Loucy (cell line): Measurements from ENCODE around the gene CFAP251.
"Not testable (repeated sequence)": the region's sequence is repeated elsewhere in the genome, so short reads cannot be mapped to it uniquely, and the experiment has no call there.

ENCODE experiments used
- H2AFZ ChIP-seq: fragments of 200-600 bp; sonication (generic); 2 replicates; pipeline ENCODE4 v1.6.0; 2016; ENCODE audit warnings: antibody characterized with exemption, mild to moderate bottlenecking, low read length, moderate library complexity
- H3F3A ChIP-seq: fragments of 200-600 bp; 2 replicates; pipeline ENCODE4 v1.6.0; 2016; ENCODE audit warnings: antibody characterized with exemption, low read depth, mild to moderate bottlenecking
- H3K27me3 ChIP-seq: fragments of 200-600 bp; sonication (generic); 2 replicates; pipeline ENCODE4 v1.6.1; 2014; ENCODE audit warnings: low read length, mild to moderate bottlenecking; ENCODE audit not compliant: insufficient read depth, poor library complexity, severe bottlenecking
- H3K36me3 ChIP-seq: fragments of 200-600 bp; sonication (generic); 2 replicates; pipeline ENCODE4 v1.6.1; 2016; ENCODE audit warnings: low read length; ENCODE audit not compliant: insufficient read depth
- H3K4me1 ChIP-seq: fragments of 200-600 bp; sonication (generic); 2 replicates; pipeline ENCODE4 v1.5.1; 2014; ENCODE audit warnings: low read length, mild to moderate bottlenecking; ENCODE audit not compliant: insufficient read depth, poor library complexity, severe bottlenecking
- H3K4me2 ChIP-seq: fragments of 200-600 bp; sonication (generic); 2 replicates; pipeline ENCODE4 v1.6.0; 2014; ENCODE audit warnings: antibody characterized with exemption, low read length, low read depth, mild to moderate bottlenecking; ENCODE audit not compliant: poor library complexity, severe bottlenecking
- H3K4me3 ChIP-seq: fragments of 200-600 bp; sonication (generic); 2 replicates; pipeline ENCODE4 v1.5.1; 2014; ENCODE audit warnings: low read length, mild to moderate bottlenecking, mixed read lengths; ENCODE audit not compliant: poor library complexity, severe bottlenecking
- H3K79me2 ChIP-seq: fragments of 200-600 bp; sonication (generic); 2 replicates; pipeline ENCODE4 v1.6.1; 2014; ENCODE audit warnings: low read length; ENCODE audit not compliant: insufficient read depth
- H3K9ac ChIP-seq: fragments of 200-600 bp; sonication (generic); 2 replicates; pipeline ENCODE4 v1.6.0; 2014; ENCODE audit warnings: mild to moderate bottlenecking, low read depth, low read length, moderate library complexity; ENCODE audit not compliant: poor library complexity, severe bottlenecking
- H3K9me2 ChIP-seq: fragments of 200-600 bp; sonication (generic); replicated peaks from 2 replicates; pipeline ENCODE4 v1.6.1; 2016; ENCODE audit warnings: low read depth, low read length, mixed read lengths
- H3K9me3 ChIP-seq: fragments of 200-600 bp; sonication (generic); 2 replicates; pipeline ENCODE4 v1.6.1; 2014; ENCODE audit warnings: mild to moderate bottlenecking, antibody characterized with exemption, low read length, low read depth; ENCODE audit not compliant: insufficient read depth
- H4K20me1 ChIP-seq: fragments of 200-600 bp; sonication (generic); 2 replicates; pipeline ENCODE4 v1.6.0; 2014; ENCODE audit warnings: antibody characterized with exemption, low read length, mild to moderate bottlenecking; ENCODE audit not compliant: insufficient read depth, poor library complexity, severe bottlenecking
- EZH2phosphoT487 ChIP-seq: fragments of 200-600 bp; IDR thresholded peaks from 2 replicates; pipeline ENCODE4 v1.6.1; 2018; ENCODE audit warnings: antibody characterized with exemption, mild to moderate bottlenecking, moderate library complexity, borderline replicate concordance
- TF ChIP-seq, protein P1 (sequence below): fragments of 200-600 bp; sonication (generic); conservative IDR thresholded peaks from 2 replicates; pipeline ENCODE4 v1.5.1; 2014; ENCODE audit warnings: mild to moderate bottlenecking, antibody characterized with exemption, low read length

The CFAP251 gene

DNA sequence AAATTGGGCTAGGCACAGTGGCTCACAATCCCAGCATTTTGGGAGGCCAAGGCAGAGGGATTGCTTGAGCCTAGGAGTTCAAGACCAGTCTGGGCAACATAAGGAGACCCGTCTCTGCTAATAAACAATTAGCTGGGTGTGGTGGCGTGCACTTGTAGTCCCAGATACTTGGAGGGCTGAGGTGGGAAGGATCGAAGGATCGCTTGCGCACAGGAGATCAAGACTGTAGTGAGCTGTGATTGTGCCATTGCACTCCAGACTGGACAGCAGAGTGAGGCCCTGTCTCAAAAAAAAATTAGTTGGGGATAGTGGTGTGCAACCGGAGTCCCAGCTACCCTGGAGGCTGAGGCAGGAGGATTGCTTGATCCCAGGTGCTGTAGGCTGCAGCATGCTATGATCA is 64.6 kb downstream of the CFAP251 start:
- H3K4me3 ChIP-seq: no peak overlapping the region
- no peaks in the 10 kb centered on the region for H3K9me2 ChIP-seq
- no peak overlapping the region for H3K4me2 ChIP-seq
- no peaks in the 10 kb centered on the region for H3F3A ChIP-seq
- peaks cover 6% of the 10 kb centered on the region for H3K4me1 ChIP-seq
- H2AFZ ChIP-seq: no peak overlapping the region
- TF ChIP-seq, protein P1, sequence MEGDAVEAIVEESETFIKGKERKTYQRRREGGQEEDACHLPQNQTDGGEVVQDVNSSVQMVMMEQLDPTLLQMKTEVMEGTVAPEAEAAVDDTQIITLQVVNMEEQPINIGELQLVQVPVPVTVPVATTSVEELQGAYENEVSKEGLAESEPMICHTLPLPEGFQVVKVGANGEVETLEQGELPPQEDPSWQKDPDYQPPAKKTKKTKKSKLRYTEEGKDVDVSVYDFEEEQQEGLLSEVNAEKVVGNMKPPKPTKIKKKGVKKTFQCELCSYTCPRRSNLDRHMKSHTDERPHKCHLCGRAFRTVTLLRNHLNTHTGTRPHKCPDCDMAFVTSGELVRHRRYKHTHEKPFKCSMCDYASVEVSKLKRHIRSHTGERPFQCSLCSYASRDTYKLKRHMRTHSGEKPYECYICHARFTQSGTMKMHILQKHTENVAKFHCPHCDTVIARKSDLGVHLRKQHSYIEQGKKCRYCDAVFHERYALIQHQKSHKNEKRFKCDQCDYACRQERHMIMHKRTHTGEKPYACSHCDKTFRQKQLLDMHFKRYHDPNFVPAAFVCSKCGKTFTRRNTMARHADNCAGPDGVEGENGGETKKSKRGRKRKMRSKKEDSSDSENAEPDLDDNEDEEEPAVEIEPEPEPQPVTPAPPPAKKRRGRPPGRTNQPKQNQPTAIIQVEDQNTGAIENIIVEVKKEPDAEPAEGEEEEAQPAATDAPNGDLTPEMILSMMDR: no peak
- TF ChIP-seq EZH2phosphoT487: no peak
- H3K79me2 ChIP-seq: no peaks in the 10 kb centered on the region
- H3K9ac ChIP-seq: no peak overlapping the region
- H4K20me1 ChIP-seq: no peaks in the 10 kb centered on the region
- no peaks in the 10 kb centered on the region for H3K9me3 ChIP-seq
- H3K27me3 ChIP-seq: no peaks in the 10 kb centered on the region
- no peaks in the 10 kb centered on the region for H3K36me3 ChIP-seq

DNA sequence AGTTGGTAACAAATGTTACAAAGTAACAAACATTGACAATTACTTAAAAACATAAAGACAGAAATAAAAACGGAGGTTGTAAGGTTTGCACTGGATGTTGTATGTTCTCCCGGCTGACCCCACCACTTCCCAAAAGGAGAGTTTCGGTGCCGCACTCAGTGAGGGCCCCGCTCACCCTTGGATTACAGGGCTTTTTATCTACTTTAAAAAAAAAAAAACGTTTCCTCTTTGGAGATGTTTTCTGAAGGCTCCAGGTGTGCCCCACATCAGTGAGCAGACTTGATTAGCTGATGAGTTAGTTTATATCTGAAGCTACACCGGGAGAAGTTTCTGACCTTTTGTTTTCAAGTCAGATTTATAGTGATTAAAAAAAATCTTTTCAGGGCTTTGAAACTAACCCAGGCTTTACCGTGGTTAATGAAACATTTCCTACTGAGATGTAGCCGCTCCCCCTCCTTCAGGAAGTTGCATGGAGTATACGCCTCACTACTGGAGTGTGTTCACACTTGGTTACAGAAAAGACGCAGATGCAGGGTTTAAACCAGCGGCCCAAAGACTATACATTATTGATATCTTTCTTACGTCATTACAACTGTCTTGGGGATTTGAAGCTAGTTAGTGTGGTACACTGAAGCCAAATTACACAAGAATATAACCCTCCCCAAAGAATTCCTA is 65.3 kb downstream of the CFAP251 start:
- no peaks in the 10 kb centered on the region for H3K9me3 ChIP-seq
- no peak overlapping the region for H3K4me2 ChIP-seq
- no peaks in the 10 kb centered on the region for H3F3A ChIP-seq
- no peaks in the 10 kb centered on the region for H3K9me2 ChIP-seq
- H3K4me1 ChIP-seq: peaks cover 6% of the 10 kb centered on the region
- H3K4me3 ChIP-seq: no peak overlapping the region
- H3K36me3 ChIP-seq: no peaks in the 10 kb centered on the region
- peak overlapping the region; percentile 56; the same call in 1 of the 2 replicates for H2AFZ ChIP-seq
- H3K27me3 ChIP-seq: no peaks in the 10 kb centered on the region
- H4K20me1 ChIP-seq: no peaks in the 10 kb centered on the region
- no peaks in the 10 kb centered on the region for H3K79me2 ChIP-seq
- TF ChIP-seq, protein P1: no peak
- TF ChIP-seq EZH2phosphoT487: no peak
- H3K9ac ChIP-seq: no peak overlapping the region

DNA sequence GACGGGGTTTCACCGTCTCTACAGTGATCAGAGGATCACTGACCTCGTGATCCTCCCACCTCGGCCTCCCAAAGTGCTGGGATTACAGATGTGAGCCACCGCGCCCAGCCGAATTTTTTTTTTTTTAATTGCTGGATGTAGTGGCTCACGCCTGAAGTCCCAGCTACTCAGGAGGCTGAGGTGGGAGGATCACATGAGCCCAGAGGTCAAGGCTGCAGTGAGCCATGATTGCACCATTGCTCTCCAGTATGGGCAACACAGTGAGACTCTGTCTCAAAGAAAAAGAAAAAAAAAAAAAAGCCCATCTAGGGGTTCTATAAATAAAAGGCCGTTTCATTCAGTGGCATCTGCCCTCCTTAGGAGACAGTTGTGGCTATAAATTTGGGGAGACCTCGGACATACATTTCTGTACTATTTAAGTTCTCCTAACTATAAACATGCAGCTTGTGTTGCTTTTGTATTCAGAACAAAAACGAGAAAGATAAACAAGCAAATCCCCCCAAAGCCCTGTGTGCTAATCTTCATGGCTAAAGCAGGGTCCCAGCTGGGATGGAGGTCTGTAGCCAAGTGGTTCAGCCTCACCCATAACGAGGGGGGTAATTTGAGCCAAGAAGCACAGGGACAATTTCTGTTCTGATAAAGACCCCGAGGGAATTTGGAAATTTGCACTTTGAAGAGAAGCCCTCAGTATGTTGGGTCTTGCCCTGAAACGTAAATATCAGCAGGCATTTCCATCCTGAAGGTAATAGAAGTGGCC is 68.3 kb downstream of the CFAP251 start:
- H2AFZ ChIP-seq: no peak overlapping the region
- no peak overlapping the region for H3K4me3 ChIP-seq
- peaks cover 6% of the 10 kb centered on the region for H3K4me1 ChIP-seq
- H3F3A ChIP-seq: no peaks in the 10 kb centered on the region
- H3K9me3 ChIP-seq: no peaks in the 10 kb centered on the region
- H3K27me3 ChIP-seq: no peaks in the 10 kb centered on the region
- TF ChIP-seq, protein P1: no peak
- TF ChIP-seq EZH2phosphoT487: no peak
- H3K79me2 ChIP-seq: no peaks in the 10 kb centered on the region
- no peaks in the 10 kb centered on the region for H3K36me3 ChIP-seq
- H3K9me2 ChIP-seq: no peaks in the 10 kb centered on the region
- no peaks in the 10 kb centered on the region for H4K20me1 ChIP-seq
- no peak overlapping the region for H3K4me2 ChIP-seq
- no peak overlapping the region for H3K9ac ChIP-seq

DNA sequence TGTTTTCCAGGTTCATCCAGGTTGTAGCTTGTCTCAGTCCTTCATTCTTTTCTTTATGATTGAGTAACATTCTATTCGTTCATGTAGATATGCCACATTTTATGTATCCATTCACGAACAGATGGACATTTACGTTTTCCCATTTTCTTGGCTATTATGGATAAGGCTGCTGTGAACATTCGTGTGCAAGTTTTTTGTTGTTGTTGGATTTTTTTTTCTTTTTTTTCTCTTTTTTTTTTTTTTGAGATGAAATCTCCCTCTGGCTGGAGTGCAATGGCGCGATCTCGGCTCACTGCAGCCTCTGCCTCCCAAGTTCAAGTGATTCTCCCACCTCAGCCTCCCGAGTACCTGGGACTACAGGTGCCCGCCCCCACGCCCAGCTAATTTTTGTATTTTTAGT is 70.1 kb downstream of the CFAP251 start:
- H3K36me3 ChIP-seq, H3K9me3 ChIP-seq, H3K4me2 ChIP-seq, H3K4me1 ChIP-seq, H3F3A ChIP-seq, H3K9me2 ChIP-seq, H2AFZ ChIP-seq, H3K79me2 ChIP-seq, H3K27me3 ChIP-seq, H3K9ac ChIP-seq, H4K20me1 ChIP-seq, H3K4me3 ChIP-seq: not testable (repeated sequence)
